Fibroblast of lung (primary cell): ENCODE measurements around the gene ATXN7L3.

Source experiments
- CTCF ChIP-seq, 2 donors: IDR thresholded peaks in 1 of 2; conservative IDR thresholded peaks in 1 of 2; 1 replicate in 1 of 2; 2 replicates in 1 of 2; pipeline ENCODE4 v1.5.1; 2011 to 2012; ENCODE audit warnings: low read length in 2 of 2, control low read depth in 1 of 2, inconsistent platforms in 1 of 2, low read depth in 1 of 2, mild to moderate bottlenecking in 1 of 2
- EZH2 ChIP-seq: IDR thresholded peaks from 2 replicates; pipeline ENCODE4 v1.5.1; 2012; ENCODE audit warnings: low read length, control low read depth, mild to moderate bottlenecking; ENCODE audit errors: missing control alignments

GRCh38 chr17:44216173-44216572 is 16.5 kb upstream of the ATXN7L3 start:
- TF ChIP-seq CTCF (conservative IDR thresholded peaks at IDR 0.05 in 1 of 2, IDR thresholded peaks at IDR 0.05 in 1 of 2; ENCODE audit: low read depth in 1 of 2, low read length in 2 of 2) (no peak), EZH2 (no peak)
